Measurements from ENCODE around the gene GPRC5C. TPM values are rescaled to one million over a fixed set of nuclear protein-coding genes. Genes with fewer than 3 reads are reported as not detected.

Gene GPRC5C
- total RNA-seq (2022) (37.3 and 48.7 TPM in 2 replicates), Bru-seq, nascent RNA (percentile 51 among the genes with signal in this experiment), BruChase-seq, experiment 1, labeled RNA remaining after a 6-hour chase (percentile 49 among the genes with signal in this experiment), BruChase-seq, experiment 2, labeled RNA remaining after a 2-hour chase (percentile 46 among the genes with signal in this experiment)
- long read RNA-seq, transcript GPRC5C-202 (4 exons, 2,988 nt) = major isoform, 16 of 40 reads
- long read RNA-seq, partial matches to known transcripts = 12 of 40 reads
- long read RNA-seq, other reads (novel, unspliced or antisense) = 11 of 40 reads

GRCh38 chr17:74431568-74432423, at the start of gene GPRC5C:
GPRC5C (plus strand) TSS chr17:74432088; CDS start chr17:74439777, 7,689 bp downstream.
- peak; percentile 84 for DNase-seq
- Mint-ChIP-seq H3K4me1 (ENCODE audit: low read depth, unreplicated experiment) (peaks cover 43% of the 10 kb centered on the region), H3K27ac (ENCODE audit: unreplicated experiment) (peak within 1 kb of the TSS; percentile 86), H3K9me3 (ENCODE audit: low read depth, unreplicated experiment) (no peaks in the 10 kb centered on the region), H3K27me3 (ENCODE audit: unreplicated experiment) (no peaks in the 10 kb centered on the region), H3K4me3 (ENCODE audit: low read depth, unreplicated experiment) (peak within 1 kb of the TSS; percentile 91), H3K36me3 (ENCODE audit: insufficient read depth, unreplicated experiment) (peaks cover 31% of the 10 kb centered on the region)
- BruUV-seq (replicated peaks) = no TSS peak
- CTCF ChIA-PET = no interaction called here
- no peak for TF ChIP-seq CTCF (IDR thresholded peaks at IDR 0.05; ENCODE audit: unreplicated experiment)
- intact Hi-C loops (cut with micrococcal nuclease; ENCODE audit: unreplicated experiment) = no loop called here

GRCh38 chr17:74383141-74383540, 48.7 kb upstream of the GPRC5C start:
- Mint-ChIP-seq H3K4me3 (ENCODE audit: low read depth, unreplicated experiment) (no peak overlapping the region), H3K27me3 (ENCODE audit: unreplicated experiment) (peaks cover 11% of the 10 kb centered on the region), H3K27ac (ENCODE audit: unreplicated experiment) (no peak overlapping the region), H3K9me3 (ENCODE audit: low read depth, unreplicated experiment) (no peaks in the 10 kb centered on the region), H3K4me1 (ENCODE audit: low read depth, unreplicated experiment) (peaks cover 18% of the 10 kb centered on the region), H3K36me3 (ENCODE audit: insufficient read depth, unreplicated experiment) (peaks cover 5% of the 10 kb centered on the region)
- no peak for DNase-seq
- CTCF ChIA-PET = no interaction called here
- TF ChIP-seq CTCF (IDR thresholded peaks at IDR 0.05; ENCODE audit: unreplicated experiment) = no peak
- BruUV-seq (replicated peaks) = no TSS peak
- intact Hi-C loops (cut with micrococcal nuclease; ENCODE audit: unreplicated experiment) = no loop called here

- Mint-ChIP-seq H3K4me1 (ENCODE audit: low read depth, unreplicated experiment) (peaks cover 12% of the 10 kb centered on the region), H3K36me3 (ENCODE audit: insufficient read depth, unreplicated experiment) (peaks cover under 1% of the 10 kb centered on the region), H3K9me3 (ENCODE audit: low read depth, unreplicated experiment) (no peaks in the 10 kb centered on the region), H3K27me3 (ENCODE audit: unreplicated experiment) (peaks cover 19% of the 10 kb centered on the region), H3K4me3 (ENCODE audit: low read depth, unreplicated experiment) (no peak overlapping the region), H3K27ac (ENCODE audit: unreplicated experiment) (no peak overlapping the region)
- CTCF ChIA-PET = no interaction called here
- BruUV-seq (replicated peaks) = no TSS peak
- intact Hi-C loops (cut with micrococcal nuclease; ENCODE audit: unreplicated experiment) = no loop called here
- TF ChIP-seq CTCF (IDR thresholded peaks at IDR 0.05; ENCODE audit: unreplicated experiment) = no peak
- no peak for DNase-seq
These were observed 46.7 kb upstream of the GPRC5C start for GRCh38 chr17:74385201-74385600.

- intact Hi-C loops (cut with micrococcal nuclease; ENCODE audit: unreplicated experiment) = no loop called here
- no peak for DNase-seq
- Mint-ChIP-seq H3K9me3 (ENCODE audit: low read depth, unreplicated experiment) (no peaks in the 10 kb centered on the region), H3K27me3 (ENCODE audit: unreplicated experiment) (peaks cover 27% of the 10 kb centered on the region), H3K4me3 (ENCODE audit: low read depth, unreplicated experiment) (no peak overlapping the region), H3K27ac (ENCODE audit: unreplicated experiment) (no peak overlapping the region), H3K36me3 (ENCODE audit: insufficient read depth, unreplicated experiment) (no peaks in the 10 kb centered on the region), H3K4me1 (ENCODE audit: low read depth, unreplicated experiment) (peaks cover under 1% of the 10 kb centered on the region)
- CTCF ChIA-PET = no interaction called here
- TF ChIP-seq CTCF (IDR thresholded peaks at IDR 0.05; ENCODE audit: unreplicated experiment) = no peak
- BruUV-seq (replicated peaks) = no TSS peak
These were observed 45.5 kb upstream of the GPRC5C start for GRCh38 chr17:74386386-74386785.

Measured in Calu3 (cell line).